NCI-H748 (cell line): Measurements from ENCODE around the gene SHQ1.
"Not testable (repeated sequence)": the region's sequence is repeated elsewhere in the genome, so short reads cannot be mapped to it uniquely, and the experiment has no call there.

Experiments used
- DNase-seq: peaks from one replicate; lab custom pipeline; 2025; ENCODE audit not compliant: unreplicated experiment; lab: John Stamatoyannopoulos, UW

Gene SHQ1

DNA sequence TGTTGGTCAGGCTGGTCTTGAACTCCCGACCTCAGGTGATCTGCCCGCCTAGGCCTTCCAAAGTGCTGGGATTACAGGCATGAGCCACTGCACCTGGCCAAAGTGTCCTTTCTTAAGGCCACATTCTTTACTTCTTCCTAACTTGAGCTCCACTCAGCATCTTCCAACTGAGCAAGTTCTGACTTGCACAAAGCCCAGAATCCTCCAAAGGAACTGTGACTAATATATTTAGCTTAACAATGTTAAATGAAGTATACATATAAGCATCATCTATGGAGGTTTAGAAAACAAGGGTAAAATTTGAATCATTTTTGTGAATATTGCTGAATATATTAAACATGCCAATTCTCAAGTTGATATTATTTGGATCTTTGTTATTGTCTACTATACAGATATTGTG is 93.7 kb downstream of the SHQ1 start:
- DNase-seq: no peak

DNA sequence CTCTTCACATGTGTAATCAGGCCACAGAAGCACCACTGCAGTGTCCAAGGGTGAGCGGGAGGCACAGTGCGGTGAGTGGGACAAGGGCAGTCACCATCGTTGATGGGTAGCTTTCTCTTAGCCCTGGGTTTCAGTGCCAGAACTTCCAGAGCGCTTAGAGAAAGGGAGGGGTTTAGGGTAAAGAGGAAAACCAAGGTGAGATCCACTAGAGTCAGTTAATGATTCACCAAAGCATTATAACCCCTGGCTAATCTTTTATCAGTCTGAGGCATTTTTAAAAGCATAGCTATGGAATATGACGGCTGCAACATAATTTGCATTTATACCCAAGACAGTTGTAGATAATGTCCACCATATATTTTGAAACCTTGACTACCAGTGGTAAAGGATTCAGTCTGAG is 94.8 kb downstream of the SHQ1 start:
- no peak for DNase-seq

DNA sequence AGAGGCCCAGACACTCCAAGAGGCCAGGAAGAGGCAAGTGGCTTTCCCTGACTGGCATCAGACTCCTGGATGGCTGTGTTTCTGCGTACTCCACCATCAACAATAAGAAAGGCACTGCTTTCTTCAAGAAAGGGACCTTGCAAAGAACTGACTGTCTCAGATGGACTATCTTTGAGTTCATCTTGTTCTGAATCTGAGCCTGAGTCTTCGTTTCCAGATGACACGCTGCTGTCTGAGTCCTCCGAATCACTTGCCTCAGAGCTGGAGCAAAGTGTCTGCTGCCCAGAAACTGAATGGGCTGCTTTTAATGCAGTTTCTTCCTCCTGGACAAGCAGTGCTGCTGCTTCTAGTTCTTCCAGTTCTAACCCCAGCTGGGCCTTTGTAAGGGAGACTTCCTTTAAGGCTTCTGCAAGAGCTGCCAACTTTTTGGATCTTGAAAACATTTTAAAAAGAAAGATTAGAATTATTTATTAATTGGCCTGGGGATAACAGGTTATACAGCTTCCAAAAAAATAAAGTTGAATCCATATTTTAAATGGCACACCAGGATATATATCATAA is 97.8 kb downstream of the SHQ1 start:
- no peak for DNase-seq

DNA sequence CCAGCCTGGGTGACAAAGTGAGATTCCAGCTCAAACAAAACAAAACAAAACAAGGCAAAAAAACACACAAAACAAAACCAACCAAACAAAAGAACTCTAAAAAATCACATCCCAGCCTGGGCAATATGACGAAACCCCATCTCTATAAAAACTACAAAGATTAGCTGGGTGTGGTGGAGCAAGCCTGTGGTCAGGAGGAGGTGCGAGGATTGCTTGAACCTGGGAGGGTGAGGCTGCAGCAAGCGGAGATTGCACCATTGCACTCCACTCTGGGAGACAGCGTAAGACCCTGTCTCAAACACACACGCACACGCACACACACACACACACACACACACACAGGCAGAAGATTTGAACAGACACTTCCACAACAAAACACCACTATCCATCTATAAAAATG is 99.6 kb downstream of the SHQ1 start:
- no peak for DNase-seq

DNA sequence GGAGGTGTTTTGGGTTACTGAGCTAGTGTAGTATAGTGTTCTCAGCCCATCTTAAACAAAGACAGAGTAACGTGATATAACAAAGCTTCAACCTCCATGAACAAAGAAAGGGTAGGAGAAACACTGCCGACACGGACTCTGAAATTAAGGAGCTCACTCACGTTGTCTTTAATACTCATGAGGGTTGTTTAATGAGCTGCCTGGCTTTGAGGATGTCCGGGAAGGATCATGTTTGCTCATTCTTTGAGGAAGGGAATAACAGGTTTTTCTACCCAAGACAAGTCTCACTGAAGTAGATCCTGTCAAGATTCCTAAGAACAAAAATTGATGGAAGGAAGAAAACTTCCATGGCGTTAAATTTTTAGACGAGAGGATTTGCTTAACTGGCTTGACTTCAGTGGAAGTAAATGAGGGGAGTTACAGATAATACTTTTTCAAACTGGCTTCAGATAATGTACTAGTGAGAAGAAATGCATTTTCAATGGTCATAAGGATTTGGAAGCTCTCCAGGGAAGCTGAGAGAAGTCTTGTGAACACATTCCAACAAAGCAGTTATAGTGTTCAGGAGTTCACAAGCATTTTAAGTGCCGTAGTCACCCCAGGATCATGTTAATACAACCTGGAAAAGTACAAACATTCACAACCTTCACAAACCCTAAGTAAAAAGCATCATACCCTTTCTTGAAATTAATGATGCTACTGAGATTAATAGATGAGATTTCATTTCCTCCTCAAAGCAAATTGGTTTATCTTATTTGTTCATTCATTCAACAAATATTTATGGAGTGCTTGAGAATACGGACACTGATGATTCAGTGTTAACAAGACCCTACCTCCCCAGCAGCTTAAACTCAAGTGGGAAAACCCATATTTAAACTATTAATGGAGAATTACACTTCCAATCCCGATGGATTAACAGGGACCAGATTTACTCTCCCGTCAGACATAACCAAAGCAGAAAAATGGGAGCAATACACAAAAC is 101.5 kb downstream of the SHQ1 start:
- DNase-seq: no peak

DNA sequence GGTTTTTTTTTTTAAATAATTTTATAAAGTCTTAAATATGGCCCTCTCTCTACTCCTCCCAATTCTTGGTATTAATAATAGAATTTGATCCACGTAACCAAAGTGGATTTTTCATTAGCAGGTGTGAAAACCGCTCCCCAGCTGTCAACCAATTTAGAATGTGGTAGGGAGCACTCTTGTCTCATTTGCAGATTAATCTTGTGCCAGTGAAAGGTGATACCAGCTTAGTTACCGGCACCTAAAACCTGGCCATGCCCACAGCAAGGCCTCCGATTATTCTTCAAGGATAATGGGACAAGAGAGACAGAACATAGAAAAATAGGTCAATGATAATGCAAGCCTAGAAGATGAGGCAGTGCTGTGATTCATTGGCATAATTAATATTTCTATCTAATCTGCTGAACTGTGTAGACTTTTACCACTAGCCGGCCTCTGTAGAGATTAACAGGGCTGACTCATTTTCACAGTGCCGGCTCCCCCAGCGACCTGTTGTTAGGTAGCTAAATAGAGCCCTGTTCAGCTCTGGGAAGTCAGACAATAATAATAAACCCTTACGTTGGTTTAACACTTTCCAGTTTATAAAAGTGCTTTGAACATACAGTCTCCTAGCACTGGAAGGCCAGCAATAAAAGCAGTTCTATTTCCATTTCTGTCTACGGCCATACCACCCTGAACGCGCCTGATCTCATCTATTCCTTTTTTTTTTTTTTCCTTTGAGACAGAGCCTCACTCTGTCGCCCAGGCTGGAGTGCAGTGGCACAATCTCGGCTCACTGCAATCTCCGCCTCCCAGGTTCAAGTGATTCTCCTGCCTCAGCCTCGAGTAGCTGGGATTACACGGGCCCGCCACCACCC is 102.9 kb downstream of the SHQ1 start:
- peak; percentile 31 for DNase-seq

DNA sequence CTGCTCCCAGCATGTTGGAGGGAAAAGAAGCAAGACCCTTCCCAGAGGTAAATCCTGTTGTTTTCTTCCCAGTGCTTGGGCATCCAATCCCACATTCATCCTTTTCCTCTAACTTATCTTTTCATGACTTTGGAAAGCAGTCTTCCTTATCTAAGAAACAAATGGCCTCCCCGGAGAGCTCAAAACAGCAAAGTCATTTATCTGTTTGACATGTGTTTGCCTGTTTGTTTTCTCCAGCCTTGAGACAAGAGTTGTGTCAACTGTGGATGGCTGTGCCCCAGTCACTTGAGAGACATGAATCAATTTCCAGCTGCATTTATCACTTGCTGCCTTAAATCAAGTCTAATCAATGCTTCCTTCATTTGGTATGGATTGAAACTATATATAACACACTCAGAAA is 103.9 kb downstream of the SHQ1 start:
- DNase-seq: no peak

DNA sequence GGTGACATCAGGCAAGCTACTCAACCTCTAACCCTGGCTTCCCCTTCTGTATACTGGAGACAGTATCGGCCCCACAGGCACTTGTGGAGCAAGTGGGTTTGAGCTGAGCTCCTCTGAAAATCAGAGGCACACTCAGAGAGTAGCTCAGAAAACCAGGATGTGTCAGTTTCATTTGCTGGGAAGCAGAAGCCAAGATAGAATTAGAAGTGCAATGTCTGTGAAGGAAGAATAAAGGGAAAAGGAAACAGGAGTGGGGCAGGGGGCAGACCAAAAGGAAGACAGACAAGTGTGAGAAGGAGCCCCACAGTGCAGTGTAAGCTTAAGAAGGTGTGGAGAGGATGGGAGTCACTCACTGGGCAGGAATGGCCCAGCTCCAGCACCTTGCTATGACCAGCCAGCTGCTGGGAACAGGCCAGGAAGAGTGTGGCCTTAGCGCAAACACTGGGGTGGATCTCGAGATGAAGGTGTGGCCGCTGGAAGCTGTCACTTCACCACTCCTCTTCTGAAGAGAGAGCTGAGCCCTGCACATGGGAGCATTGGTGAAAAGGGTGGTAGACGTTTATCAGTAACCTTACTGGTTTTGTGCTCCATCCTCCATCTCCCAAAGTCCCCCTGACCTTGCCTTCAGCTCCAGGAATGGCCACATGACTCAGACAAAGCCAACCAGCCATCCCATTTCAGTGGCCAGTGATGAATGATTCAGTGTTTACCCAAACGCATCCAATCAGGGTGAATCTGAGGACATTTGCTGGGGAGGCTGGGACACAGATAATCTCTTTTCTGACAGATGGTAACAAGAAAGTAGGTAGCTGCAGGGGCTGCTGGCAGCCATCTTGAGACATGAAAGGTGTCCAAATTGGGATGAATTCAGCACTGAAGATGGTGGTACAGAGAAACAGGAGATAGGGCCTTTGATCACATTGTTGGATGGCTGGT is 108.4 kb downstream of the SHQ1 start:
- DNase-seq: peak; percentile 6

DNA sequence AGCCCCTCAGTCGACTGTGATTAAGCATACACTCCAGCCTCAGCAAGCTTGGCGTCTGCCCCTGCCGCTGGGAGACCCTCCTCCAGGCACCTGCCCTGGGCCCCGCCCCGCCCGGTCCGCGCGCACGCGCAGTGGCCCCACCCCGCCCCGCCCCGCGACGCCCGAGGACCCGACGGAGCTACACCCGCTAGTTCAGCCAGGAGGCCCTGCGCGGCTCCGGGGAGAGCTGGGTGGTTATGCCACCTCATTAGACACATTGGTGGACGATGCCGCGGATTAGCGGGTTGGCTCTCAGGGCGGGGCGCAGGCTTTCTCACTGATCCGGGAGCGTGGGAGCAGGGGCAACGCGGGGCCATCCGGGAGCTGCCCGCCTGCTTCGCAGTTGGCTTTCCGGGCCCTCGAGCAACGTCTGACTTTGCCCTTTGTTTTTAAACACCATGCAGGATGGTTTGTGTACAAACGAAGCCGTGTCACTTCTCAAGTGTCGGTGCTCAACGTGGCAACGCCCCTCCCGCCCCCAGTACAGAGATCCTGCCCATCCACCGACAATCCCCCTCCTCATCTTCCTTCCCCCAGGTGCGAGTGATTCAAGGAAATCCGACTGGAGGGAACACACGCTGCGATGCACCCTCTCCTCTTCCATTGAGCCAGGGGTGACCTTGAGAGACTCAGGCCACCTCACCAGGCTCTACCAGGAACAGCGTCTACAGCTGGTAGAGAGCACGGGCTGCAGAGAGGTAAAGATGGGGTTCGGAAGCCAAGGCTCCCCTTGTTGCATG is 109.3 kb downstream of the SHQ1 start:
- DNase-seq: peak; percentile 86

DNA sequence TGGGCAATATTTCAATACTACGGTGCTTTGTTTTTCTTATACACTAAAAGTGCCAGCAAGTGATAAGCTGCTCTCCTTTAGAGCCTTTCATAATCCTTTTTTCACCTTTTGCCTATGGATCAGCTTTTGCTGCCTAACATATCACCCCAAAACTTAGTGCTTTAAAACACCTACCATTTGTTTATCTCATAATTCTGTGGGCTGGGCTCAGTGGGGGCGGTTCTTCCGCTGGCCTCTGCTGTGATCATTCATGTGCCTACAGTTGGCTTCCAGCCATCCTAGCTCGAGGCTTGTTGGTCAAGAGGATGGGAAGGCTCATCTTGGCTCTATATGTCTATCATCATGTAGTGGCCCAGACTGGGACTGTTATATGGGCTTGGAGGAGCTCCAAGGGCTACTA is 113.2 kb downstream of the SHQ1 start:
- DNase-seq: not testable (repeated sequence)

DNA sequence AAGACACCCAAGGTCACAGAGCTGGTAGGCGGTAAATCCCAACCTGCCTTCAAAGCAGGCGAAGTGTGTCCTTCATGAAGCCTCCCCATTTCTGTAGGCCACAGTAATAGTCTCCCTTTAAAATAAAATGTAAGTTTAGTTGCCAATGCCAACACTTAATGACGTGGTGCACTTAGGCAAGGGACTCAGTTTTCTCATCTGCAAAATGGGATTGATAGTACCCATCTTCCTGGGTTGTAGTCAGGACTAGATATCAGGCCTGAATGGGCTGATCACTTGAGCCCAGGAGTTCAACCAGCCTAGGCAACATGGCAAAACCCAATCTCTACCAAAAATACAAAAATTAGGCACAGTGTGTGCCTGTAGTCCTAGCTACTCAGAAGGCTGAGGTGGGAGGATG is 114.6 kb downstream of the SHQ1 start:
- DNase-seq: no peak

DNA sequence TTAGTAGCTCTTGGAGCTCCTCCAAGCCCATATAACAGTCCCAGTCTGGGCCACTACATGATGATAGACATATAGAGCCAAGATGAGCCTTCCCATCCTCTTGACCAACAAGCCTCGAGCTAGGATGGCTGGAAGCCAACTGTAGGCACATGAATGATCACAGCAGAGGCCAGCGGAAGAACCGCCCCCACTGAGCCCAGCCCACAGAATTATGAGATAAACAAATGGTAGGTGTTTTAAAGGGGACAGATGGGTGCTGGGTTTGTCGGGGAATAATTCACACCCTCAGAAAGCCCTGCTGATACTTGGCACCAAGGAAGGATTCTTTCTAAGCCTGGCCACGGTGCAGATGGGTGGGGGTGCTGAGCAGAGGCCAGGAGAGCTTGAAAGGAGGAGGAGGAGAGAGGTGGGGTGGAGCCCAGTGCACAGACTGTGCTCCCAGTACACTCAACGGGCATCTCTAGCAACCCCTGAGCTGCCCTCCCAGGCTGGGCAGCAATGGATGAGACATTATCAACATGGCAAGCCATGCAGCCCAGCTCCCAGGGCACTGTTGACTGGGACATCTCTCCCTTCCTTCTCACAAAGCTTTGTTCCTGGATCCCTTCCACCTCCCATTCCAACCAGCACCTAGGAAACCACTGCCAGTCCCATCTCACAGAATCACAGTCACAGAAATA is 115.4 kb downstream of the SHQ1 start:
- not testable (repeated sequence) for DNase-seq

DNA sequence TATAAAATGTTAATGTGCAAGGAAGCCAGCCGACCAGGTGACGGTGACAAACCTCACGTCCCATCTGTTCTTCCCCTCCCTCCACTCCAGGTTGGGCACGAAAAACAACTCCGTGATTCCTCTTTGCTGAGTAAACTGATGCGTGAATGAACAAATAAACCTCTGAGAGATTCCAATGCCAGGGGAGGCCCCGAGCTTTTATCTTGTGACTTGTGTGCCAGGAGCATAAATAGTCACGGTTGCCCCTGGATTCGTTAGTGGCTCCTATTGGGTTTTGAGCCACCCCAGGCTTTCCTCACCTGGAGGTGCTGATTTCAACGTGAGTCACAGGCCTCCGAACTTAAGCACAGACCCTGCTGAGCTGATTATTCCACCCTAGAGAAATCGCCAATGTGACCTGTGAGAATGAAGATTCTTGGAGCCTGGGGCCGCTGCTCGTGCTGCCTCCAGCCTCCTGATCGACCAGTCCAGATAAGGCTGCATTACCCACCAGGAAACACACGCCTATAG is 119.2 kb downstream of the SHQ1 start:
- peak; percentile 62 for DNase-seq

DNA sequence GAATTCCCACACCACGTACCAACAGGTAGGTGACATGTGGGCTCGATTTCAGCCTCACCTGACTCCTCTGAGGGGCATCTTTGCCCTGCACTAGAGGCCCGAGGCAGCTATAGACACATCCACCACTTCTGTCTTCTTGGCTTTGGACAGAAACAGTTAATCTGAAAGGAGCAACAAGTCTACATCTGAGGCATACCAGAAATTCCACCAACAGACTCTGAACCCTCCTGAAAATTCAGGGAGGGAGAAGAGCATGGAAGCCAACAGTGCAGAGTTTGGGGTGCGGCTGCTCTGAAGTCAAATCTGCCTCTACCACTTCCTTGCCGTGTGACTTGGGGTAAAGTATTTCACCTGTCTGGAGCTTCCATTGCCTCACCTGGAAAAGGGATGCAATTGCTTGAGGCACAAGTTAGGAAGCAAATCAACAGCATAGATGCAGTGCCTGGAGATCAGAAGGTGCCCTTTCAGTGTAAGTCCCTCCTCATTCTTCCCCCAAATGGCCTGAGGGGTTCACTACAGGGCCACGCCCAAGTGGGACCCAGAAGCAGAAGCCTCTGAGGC is 119.8 kb downstream of the SHQ1 start:
- DNase-seq: no peak

DNA sequence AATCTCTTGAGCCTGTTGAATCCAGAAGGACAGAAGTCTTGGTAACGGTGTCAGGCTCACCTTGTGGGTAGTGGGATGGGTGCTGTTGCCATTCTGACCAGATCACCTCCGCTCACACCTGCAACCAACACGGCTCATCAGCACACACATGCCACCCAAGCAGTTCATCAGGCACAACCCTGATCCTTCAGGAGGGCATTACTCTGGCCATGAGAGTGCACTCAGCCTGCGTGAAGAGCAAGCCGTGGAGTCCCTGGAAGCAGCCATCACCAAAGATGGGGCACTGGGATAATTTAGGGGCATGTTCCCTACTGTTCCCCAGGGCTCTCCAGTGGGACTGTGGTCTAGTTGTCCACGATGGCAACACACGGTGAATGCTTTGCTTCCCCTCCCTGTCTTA is 120.5 kb downstream of the SHQ1 start:
- DNase-seq: no peak

DNA sequence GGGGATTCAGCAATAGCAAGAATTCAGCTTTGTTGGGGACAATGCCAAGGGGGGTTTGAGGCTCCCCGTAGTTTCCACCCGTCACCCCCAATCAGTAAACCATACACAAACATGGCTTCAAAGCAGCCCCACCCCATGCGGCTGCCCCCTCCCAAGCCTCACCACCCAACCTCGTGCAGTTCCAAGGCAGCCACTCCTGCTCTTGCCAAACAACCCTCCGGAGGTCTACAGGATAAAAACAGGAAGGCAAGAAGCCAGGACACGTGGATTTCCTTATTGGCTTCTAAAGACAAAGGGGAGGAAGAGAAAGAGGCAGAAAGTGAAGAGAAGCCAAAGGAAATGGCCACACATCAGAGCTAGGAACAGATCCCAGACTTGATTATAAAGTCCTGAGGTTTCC is 121.1 kb downstream of the SHQ1 start:
- no peak for DNase-seq

DNA sequence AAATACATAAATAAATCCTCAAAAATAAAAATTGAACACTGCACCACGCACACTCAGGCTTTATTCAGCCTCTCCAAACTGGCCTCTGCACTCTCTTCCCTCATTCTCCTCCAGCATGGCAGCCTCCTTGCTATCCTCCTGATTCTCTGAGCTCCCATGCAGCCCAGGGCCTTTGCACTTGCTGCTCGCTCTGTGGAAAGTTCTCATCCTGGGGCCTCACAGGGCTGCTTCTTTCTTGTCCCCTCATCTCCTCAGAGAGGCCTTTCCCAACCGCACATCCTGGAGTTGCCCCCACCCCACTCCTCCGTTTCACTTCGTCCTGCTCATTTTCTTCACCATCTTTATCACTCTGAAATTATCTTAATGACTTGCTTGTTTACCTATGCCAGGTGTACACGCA is 123.0 kb downstream of the SHQ1 start:
- no peak for DNase-seq

DNA sequence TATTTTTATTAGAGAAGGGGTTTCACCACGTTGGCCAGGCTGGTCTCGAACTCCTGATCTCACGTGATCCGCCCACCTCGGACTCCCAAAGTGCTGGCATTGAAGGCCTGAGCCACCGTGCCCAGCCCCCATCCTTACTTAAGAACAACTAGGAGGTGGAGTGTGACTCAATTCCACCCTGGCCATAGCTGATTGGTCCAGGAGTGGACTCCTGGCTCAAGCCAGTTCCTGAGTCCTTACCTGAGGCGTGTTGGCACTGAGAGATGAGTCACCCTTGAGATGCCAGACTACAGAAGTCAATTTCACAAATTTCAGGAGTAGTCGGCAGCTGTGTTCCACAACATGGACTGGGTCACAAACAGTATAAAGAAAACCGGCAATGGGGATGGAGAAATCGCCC is 124.2 kb downstream of the SHQ1 start:
- no peak for DNase-seq
